HPDE6-E6E7 (cell line): Measurements from ENCODE around the gene SMOC2.

Experiments used
- DNase-seq: peaks from one replicate; pipeline ENCODE4 v3.0.0; 2011; ENCODE audit warnings: missing footprints; ENCODE audit errors: extremely low spot score

SMOC2 gene

DNA sequence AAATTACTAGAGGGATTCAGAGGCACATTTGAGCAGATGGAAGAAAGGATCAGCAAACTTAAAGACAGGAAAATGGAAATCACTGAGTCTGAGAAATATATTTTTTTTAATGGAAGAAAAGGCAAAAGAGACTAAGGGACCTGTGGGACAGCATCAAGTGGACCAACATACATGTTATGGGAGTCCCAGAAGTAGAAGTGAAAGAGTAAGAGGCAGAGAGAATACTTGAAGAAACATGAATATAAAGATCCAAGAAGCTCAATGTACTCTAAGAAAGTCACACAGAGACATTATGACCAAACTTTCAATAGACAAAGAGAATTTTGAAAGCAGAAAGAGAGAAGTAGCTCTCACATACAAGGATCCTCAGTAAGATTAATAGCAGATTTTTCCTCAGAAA, 39.5 kb downstream of the SMOC2 start:
- no peak for DNase-seq

DNA sequence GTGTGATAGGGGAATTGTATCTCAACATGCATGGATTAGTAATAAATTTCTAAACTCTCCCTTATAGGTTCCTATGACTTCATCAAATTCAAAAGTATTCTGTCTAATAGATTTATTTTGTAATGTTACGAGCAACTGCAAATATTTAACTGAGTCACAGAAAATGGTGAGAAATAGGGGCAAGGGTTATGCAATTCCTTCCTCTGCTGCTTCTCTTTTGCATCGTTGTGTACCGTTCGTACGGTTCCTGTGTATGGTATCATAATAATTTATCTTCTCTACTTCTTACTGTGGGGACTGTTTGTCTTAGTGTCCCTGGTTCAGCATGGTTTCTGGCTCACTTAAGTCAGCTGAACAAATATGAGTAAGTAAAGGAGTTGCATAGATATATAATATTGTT, 44.8 kb downstream of the SMOC2 start:
- DNase-seq: no peak

DNA sequence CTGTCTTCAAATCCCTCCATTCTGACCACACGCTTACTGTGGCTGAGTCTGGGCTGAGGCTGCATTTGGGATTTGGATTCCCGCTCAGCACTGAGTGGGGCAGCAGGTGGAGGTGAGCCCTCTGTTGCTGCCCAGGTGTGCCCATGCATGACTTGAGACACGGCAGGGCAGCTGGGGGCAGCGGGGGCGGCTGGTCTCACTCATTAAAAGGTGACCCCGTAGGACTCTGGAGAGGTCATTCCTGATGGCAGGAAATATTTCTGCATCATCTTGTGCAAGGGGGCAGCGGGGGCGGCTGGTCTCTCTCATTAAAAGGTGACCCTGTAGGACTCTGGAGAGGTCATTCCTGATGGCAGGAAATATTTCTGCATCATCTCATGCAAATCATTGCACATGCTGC, 49.8 kb downstream of the SMOC2 start:
- DNase-seq: no peak

DNA sequence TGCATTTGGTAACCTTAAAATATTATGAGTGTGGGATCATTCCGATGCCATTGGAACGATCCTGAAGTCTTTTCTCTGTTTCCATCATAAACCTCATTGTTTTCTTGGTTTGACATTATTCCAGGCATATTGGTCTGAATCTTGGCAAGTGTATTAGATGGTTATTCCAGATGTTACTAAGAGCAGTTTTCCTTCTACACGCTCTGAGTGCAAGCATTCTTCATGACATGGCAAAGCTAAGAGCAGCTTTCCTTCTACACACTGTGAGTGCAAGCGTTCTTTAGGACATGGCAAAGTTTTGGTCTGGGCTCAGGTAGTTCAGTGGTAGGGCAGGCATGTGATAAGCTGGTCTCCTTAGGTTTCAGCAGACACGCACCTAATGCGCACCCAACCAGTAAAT, 53.0 kb downstream of the SMOC2 start:
- DNase-seq: no peak

DNA sequence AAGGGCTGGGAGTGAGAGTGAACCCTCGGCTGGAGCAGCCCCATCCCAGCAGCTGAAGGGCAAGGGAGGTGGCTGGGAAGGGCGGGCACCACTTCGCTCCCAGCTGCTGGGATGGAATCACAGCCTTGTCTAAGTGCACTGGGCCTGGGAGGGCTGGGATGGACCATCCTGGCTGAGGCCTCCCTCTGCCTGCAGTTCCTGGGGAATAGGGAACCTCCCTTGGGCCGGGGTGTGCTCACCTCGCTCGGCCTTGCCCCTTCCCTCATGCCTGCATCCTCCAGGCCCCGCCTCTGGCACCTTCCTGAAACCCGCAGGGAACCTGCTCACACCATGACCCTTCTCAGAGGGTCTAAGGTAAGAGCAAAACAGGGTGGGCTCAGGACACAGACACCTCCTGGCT, 53.7 kb downstream of the SMOC2 start:
- no peak for DNase-seq

DNA sequence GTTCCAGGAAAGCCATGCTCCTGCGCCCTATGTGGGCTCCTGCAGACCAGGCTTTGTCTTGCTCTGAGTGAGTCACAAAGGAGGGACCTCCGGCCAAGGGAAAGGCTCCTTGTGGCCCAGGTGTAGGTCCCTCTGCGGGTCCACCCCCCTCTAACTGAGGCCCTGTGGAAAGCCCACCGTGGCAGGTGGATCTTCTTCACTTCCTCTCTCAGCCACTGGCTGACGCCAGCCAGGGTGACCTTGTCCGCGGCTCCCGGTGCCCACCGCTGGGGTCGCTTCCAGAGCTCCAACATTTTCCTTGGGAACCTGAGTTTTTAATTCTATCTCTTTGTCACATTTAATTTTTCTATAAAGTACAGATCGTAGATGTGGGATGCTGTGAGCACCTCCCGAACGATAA, 54.1 kb downstream of the SMOC2 start:
- DNase-seq: no peak

DNA sequence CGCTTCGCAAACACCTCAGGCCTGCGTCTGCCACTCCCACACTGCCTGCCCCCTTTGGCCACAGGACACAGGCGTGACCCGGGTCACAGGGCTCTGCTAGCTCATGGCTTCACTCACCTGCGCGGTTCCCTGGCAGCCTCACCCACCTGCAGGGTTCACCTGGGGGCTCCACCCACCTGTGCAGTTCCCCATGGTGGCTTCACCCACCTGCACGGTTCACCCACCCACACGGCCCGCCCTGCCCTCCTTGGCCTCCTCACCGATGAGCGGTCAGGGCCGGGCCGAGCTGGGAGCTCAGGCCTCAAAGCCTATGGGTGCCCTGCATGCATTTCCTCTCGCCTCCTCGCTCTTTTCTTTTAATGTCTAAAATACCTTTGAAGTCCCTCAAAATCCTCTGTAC, 54.7 kb downstream of the SMOC2 start:
- DNase-seq: no peak

DNA sequence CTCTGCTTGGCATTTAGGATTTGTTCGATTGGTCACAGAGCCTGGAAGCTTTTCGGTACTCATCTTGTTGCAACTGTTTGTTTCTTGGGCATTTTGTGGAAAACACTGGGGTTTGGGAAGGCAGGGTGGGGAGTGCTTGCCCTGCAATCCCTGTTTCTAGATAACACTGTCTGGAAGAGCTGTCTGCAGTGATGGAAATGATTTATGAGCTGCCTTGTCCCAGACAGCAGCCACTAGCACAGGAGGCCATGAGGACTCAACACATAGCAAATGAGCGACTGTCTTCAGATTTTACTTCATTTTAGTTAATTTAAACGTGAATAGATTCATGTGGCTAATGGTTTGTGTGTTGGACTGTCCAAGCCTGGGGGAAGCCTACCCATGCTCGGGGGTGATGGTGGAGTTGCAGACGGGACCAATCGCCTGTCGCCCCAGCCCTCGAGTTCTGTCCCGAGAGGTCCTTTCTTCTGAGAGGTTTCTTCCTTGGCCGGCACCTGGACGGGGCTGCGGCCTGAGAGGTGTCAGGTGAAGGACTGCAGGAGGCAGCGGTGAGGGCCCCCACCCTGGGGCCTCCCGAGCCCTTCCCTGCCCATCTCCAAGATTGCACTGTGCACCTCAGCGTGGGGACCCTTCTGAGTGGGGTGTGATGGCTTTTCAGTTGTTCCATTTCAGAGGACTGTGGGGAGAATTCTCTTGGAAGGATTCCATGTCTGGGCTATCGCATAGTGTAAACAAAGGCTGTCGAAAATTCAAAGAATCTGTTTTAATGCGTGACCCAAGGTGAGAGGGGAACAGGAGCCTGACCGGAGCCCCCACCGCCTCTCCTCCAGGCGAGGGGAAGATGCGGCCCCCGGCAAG, 55.4 kb downstream of the SMOC2 start:
- DNase-seq: no peak

DNA sequence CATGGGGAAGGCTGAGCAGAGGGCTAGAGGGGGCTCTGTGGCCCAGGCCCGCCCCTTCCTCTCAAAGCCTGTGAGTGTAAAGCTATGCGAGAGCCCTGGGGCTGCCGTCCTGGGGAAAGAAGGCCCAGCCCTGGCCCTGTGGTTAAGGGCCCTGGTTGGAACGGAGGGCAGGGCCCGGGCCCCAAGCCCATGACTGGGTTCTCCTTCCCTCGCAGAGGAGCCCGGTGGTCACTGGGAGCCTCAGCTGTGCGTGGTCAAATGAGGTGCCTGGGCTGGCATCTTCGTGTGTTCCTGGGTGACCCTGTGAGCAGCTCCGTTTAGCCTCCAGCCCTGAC, 56.0 kb downstream of the SMOC2 start:
- DNase-seq: no peak

DNA sequence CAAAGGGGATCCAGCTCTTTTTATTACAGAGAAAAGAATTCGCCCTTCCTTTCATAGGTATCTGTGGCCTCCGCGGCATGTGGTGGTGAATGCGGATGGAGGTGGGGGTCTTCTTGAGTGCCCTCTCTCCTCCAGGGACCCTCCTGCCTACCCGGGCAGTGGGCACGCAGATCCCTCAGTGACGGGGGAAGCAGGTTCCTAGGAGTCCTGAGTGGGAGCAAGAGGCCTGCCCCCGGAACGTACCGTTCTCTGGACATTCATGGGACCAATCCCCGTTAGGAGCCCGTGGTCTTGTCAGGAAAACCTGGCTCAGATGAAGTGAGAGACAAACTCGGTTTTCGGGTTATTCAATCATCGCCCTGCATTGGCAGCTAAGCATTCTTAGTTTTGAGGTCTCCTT, 56.4 kb downstream of the SMOC2 start:
- DNase-seq: no peak

DNA sequence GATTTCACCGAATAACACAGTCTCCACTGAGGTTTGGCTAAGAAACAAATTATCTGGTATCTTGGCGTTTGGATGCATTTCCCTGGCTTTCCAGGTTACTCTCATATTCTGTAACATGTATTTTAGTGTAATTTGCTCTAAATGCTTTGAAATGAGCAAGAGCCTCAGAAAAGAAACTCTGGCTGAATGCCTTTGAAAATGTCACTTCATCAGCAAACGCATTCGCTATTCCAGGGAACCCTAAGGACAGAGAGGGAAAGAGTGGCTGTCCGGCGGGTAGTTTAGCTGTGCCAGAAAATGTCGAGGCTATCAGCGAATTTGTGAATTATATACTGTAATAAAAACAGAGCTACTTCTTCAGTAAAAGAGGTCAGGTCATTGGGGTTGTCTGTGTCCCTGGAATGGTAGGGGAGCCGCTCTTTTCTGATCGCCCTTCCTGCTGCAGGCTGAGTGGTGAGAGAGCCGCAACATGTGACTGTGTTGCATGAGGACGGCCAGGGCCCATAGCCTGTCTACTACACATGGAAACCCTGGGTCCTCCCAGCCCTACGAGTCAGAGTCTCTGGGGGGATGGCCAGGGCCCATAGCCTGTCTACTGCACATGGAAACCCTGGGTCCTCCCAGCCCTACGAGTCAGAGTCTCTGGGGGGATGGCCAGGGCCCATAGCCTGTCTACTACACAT, 57.3 kb downstream of the SMOC2 start:
- no peak for DNase-seq

DNA sequence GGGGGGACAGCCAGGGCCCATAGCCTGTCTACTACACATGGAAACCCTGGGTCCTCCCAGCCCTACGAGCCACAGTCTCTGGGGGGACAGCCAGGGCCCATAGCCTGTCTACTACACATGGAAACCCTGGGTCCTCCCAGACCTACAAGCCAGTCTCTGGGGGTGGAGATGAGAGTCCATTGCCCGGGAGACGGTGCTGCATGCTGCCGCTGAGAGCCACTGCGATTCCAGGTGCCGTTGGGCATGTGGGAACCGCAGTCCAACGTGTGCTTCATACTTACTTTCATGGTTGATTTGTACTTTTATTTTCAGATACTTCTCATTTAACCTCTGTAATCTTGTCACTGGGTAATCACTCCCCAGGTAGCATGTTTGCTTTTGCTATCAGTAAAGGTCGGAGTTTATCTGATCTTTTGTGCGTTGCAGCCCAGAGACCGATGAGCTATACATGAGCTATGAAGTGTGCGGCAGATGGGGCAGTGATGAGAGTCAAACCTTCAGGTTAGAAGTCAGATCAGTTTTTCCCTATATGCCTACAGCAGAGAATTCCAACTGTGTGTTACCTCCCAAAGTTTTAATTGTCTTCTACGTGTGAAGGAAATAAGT, 58.2 kb downstream of the SMOC2 start:
- DNase-seq: no peak

DNA sequence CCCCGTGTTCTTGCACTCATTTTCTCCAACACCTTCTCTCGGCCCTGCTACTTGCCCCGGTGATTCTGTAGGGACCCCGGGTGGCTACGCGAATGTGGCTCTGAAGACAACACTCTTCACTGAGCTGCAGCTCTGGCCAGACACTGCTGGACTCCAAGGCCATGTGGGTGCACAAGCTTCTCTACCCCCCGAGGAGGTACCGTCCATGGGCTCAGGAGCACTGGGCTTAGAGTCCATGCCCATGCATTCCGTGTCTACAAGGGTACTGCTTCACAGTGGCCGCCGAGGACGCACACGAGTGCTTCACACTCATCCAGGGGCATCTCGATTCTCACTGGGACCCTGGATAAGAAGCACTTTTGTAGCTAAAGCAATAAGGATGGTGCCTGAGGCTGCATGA, 59.5 kb downstream of the SMOC2 start:
- no peak for DNase-seq

DNA sequence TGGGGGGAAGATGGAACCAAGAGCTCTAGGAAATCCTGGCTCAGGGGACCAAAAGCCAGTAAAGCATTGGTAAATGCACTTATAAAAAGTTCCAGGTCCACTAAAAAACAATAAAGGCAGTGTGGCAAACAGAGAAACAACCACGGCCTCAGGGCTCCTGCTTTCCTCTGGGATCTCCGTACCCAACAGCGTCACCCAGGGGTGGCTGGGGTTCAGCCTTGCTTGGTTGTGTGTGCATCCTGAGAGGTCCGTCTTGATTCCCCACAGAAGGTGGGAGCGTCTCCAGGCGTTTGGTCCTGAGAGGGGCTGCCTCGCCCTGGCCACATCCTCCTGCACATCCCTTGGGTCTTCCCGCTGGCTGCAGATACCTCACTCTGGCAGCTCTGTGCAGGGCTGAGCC, 60.6 kb downstream of the SMOC2 start:
- no peak for DNase-seq

DNA sequence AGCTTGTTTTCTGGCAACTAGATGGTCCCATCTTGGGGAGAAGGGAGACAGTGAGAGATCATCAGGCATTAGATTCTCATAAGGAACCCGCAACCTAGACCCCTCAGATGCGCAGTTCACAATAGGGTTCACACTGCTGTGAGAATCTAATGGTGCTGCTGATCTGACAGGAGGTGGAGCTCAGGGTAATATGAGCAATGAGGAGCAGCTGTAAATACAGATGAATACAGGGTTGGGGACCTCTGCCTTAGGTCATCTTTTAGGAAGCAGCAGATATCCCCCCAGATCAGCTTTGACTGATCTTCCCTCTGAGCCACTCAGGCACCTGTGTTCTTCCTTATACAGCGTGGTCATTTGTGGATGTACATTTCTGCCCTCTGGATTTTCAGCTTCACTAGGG, 63.4 kb downstream of the SMOC2 start:
- DNase-seq: no peak

DNA sequence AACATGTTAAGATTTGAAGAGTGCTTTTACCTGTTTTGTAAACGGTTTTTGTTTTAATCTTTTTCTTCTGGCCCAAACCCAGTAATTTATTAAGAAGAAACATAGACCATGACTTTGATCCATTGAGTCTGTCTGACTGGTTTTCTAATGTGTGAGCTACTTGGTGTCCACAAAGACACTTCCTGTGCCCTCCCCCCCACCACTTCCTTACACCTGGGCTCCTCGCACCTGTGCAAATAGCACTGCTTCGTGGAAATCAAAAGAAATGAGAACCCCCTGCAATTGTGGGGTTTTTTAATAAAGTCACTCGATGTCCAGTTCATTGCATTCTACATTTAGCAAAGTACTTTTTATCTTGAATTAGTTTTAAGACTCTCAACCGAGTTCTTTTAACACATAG, 65.5 kb downstream of the SMOC2 start:
- DNase-seq: no peak

DNA sequence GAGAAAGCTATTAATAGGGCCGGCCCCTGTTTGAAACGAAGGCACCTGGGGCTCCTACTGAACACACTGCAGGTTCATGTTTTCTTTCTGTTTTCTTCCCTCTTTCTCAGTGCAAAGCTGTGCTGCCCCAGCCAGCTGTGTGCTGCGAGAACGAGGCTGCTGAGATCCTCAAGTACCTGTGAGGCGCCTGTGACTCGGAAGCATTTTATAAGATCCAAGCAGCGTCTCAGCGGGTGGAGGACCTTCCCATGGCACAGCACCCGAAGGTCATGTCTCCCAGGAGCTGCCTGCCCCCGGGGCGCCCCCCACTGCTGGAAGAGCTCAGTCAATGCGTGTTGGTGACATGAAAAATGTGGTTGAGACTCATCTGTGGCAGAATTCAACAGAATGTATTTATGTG, 66.3 kb downstream of the SMOC2 start:
- DNase-seq: no peak

DNA sequence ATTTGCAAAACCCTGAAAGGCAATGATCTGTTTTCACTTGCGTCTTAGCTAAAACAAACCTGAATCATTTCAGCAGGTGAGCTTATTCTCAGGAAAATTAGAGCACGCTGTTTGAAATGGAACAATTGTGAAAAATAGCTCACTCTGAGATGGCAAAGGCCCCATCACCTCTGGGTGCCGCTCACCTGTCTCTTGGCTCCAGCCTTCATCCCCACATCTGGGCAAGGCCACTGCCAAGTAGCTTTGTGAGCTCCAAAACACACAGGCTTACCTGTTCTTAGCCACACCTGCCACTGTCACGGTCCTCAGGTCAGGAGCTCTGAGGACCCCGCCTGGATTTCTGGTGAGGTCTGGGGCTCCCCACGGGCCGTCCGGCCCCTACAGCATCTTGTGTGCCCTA, 66.7 kb downstream of the SMOC2 start:
- no peak for DNase-seq

DNA sequence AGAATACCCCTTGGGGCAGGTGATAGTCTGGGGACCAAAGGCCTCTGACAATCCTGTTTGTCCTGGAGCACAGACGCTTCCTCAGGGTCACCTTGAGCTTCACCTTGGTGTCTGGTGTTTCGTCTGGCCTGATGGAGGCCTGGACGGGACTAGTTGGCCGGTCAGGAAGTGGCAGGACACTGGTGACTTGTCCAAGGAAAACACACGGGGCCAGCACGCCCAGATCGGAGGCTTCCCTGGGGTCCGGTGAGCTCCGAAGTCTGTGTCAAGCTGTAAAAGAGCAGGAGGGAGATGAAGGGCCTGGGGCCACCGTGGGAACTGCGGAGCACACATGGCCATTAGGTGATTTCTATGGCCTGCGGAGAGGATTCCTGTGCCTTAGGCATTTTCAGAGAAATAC, 67.9 kb downstream of the SMOC2 start:
- DNase-seq: no peak

DNA sequence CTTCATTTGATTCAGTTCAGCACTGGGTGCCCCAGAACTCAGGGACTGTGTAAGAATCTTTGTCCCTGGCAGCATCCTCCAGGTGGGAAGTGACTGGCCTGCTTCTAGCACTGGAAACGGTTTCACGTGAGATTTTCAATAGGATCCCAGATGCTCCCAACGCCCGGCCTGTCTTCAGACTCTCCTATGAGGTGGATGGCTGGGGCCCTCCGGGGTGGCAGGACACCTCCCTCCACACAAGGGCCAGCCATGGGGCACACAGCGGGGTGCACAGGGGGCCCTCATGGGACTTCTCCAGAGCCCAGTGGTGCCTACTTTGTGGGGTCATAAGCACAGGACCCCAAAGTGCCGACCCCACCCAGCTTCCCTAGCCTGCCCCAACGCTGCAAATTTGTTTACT, 72.8 kb downstream of the SMOC2 start:
- DNase-seq: no peak

DNA sequence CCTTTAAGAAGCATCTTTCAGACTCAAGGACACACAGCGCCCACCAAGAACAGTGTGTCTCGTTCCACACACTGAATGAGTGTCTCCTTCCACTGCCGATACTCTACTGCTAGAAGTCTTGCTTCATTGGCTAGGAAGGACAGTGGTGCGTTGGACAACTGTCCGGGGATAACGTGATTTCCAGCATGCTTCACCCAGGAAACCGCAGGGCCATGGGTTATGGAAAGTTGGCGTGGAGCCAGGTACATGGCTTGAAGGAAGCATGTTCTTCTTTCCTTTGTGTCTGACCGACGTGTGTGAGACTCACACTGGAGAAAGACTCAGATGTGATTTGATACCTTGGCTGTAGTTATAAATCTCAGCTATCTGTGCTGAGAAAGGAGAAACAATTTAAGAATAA, 73.2 kb downstream of the SMOC2 start:
- no peak for DNase-seq

DNA sequence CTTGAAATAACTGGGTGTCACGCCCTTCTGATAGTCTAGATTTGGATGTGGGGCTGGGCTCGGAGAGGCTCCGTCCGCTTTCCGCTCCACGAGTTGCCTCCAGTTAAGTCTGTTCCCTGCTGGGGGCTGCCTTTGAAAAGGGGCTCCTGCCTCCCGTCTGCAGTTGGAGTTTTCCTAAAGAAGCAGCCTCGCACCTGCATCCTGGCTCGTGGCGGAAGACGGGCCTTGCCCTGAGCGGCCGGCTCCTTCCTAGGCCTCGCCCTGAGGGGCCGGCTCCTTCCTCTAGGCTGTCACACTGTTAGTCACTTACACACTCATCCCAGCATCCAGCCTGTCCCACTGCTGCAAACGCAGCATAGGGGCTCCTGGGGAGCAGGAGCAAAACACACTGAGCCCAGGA, 74.4 kb downstream of the SMOC2 start:
- no peak for DNase-seq
